ENCODE results near the gene RBFOX2.
"Not testable (repeated sequence)": the region's sequence is repeated elsewhere in the genome, so short reads cannot be mapped to it uniquely, and the experiment has no call there.

RBFOX2 gene

DNA sequence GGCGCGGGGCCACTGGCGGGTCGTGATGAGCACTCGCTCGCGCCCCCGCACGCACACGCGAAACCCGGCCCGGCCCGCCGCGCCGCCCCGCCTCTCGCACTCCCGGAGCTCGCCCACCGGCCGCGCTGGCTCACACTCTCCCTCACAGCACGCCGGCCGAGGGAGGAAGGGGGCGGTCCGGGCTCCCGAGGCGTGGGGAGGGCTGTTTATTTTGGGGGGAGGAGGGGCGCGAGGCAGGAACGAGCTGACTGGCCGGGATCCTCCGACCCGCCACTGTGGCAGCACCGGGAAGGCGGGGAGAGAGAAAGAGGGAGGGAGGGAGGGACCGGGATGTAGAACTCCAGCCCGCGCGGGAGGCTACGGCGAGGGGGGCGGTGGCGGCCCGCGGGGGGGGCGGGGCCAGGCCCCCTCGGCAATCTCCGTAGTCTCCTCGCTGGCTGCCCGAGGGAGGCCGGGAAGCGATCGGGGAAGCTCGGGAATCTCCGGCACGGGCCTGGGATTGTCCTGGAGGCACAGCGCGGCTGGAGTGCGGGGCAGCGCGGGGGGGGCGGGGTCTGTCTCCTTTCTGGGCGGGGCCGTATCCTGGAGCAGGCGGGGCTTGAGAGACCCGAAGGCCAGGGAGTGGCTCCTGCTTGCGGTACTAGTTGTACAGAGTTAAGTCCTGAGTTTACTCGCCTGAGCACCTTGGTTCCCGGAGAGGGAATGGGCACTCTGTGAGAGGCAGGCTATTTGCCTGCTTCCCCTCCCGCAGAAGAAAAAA is at the start of gene RBFOX2:
TSS of gene RBFOX2 (minus strand) at position 179 of the 760 bp plus-strand sequence. CDS start 399 bp downstream, outside the sequence.
- FAIRE-seq, result no peak

GRCh38 chr22:36077271-36077670 is 48.6 kb upstream of the RBFOX2 start:
- FAIRE-seq, result no peak

GRCh38 chr22:36075724-36076123 is 47.1 kb upstream of the RBFOX2 start:
- no peak for FAIRE-seq

DNA sequence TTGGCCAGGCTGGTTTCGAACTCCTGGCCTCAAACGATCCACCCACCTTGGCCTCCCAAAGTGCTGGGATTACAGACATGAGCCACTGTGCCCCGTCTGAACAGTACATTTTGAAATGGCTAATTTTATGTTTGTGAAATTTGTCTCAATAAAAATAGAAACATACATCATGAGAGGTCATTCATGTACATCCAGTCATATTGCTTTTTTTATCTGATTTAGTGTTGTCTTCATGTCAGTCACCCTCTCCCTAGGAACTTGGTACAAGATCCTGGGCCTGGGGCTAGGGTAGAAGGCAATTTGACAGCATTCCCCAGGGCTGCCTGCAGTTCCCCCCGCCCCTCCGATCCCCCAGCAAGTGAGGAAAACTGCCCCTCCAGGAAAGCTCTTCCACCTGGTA is 46.6 kb upstream of the RBFOX2 start:
- no peak for FAIRE-seq

GRCh38 chr22:36073476-36073875 is 44.9 kb upstream of the RBFOX2 start:
- no peak for FAIRE-seq

DNA sequence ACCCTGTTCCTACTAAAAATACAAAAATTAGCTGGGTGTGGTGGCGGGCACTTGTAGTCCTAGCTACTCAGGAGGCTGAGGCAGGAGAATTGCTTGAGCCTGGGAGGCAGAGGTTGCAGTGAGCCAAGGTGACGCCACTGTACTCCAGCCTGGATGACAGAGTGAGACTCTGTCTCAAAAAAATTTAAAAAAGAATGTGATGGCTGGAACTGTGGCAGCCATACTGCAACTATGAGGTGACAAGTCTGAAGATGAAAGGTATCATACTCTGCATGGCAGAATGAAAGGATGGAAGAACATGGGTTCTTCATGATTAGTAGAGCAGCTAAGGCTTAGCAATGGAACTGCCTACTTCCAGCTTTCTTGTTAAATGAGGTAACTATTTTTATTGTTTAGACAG is 42.0 kb upstream of the RBFOX2 start:
- not testable (repeated sequence) for FAIRE-seq

GRCh38 chr22:36069368-36069767 is 40.7 kb upstream of the RBFOX2 start:
- no peak for FAIRE-seq

DNA sequence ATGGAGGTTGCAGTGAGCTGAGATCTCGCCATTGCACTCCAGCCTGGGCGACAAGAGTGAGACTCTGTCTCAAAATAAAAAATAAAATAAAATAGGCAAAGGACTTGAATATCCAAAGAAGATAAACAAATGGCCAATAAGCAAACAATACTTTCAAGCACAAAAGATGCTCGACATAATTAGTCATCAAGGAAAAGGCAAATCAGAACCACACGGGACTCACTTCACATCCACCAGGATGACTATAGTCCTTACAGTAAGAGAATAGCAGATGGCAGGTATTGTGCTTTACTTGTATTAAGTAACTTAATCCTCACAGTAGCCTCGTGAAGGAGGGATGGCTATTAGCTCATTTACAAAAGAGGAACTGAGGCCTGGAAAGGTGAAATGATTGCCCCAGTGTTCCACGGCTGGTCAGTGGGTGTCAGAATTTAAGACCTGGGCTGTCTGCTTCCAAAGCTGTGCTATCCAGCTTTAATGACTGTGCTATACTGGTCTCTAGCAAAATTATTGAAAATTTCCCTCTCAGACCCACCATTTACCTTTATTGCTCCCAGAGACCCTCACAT is 40.2 kb upstream of the RBFOX2 start:
- FAIRE-seq, result no peak

DNA sequence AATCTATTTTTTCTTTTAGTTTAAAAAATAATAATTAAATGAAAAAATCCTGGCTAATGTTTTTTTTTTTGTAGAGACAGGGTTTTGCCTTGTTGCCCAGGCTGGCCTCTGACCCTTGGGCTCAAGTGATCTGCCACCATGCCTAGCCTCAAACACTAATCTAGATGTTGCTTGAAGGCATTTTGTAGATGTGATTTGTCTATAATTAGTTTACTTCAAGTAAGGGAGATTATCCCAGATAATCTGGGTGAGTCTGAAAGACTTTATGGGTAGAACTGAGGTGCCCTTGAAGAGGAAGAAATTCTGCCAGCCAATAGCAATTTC is 38.6 kb upstream of the RBFOX2 start:
- no peak for FAIRE-seq

GRCh38 chr22:36065775-36066544 is 37.3 kb upstream of the RBFOX2 start:
- no peak for FAIRE-seq

- FAIRE-seq, result no peak
These were observed 36.8 kb upstream of the RBFOX2 start for GRCh38 chr22:36065462-36065774.

- FAIRE-seq, result no peak
These were observed 35.7 kb upstream of the RBFOX2 start for GRCh38 chr22:36064358-36064757.

DNA sequence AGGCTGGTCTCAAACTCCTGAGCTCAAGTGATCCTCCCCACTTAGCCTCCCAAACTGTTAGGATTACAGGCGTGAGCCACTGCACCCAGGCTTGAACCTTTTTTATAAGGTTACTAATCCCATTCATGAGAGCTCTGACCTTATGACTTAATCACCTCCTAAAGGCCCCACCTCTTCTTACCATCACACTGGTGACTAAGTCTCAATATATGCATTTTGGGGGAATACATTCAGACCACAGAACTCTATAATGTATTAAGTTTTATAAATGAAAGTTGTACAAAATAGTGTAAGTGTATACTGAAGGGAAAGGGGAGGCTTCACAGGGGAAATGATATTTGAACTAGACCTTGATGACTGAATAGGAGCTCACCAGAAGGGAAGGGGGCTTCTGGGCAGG is 28.4 kb upstream of the RBFOX2 start:
- FAIRE-seq, result no peak

DNA sequence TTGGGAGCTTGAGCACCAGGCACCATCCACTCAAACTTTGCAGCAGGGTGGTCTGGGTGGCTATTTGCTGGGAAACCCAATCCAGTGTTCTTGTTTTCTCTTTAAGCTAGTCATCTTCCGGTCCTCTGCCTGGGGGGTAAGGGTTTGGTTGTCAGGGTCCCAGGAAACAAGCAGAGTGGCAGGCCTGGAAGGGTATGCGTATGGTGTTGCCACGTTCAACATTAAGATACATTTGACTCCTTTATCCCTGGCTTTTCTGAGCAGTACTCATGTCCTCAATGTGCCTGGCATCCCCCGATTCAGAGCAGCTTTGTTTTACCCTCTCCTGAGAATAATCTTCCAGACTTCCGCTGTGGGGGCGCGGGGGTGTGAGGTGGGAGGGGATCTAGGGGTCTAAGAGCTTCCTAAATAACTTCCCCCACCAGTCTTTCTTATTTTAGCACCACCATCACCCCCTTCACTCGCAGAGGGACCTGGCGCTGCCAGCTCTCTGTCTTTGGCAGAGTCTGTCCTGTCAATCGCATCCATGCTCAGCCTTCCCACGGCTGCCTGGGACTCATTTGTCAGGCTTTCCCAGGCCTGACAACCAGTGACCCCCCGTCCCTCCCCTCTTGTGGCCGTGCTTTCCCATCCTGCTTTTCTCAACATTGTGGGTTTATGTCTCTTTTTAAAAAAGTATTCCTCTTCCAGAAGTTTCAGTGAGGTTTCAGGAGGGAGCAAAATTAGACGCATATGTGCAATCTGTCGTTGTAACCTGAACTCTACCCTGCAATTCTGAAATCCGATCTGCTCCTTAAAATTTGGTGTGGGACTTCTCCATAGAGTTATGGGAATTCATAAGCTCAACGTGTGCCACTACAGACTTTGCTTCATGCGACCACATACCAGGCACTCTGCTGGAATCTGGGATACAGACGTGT is 27.0 kb upstream of the RBFOX2 start:
- FAIRE-seq, result no peak

- not testable (repeated sequence) for FAIRE-seq
These were observed 25.8 kb upstream of the RBFOX2 start for GRCh38 chr22:36054446-36054845.

DNA sequence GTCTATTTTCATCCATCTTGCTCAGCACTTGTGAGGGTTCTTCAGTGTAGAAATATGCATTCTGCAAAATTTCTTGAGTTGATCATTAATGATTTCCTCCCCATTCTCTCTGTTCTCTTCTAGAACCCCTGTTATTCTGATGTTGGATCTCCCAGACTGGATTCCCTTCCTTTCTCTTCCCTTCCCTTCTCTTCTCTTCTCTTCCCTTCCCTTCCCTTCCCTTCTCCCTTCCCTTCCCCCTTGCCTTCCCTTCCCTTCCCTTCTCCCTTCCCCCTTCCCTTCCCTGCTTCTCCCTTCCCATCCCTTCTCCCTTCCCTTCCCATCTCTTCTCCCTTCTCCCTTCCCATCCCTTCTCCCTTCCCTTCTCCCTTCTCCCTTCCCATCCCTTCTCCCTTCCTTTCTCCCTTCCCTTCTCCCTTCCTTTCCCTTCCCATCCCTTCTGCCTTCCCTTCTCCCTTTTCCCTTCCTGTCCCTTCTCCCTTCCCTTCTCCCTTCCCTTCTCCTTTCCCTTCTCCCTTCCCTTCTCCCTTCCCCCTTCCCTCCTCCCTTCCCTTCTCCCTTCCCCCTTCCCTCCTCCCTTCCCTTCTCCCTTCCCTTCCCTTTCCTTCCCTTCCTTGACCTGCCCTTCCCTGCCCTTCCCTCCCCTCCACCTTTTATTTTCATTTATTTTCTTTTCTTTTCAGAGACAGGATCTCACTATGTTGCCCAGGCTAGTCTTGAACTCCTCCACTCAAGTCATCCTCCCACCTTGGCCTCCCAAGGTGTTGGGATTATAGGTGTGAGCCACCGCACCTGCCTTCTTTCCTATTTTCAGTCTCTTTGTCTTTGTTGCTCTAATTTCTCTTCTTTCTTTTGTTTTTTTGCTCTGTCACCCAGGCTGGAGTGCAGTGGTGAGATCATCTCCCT is 24.9 kb upstream of the RBFOX2 start:
- no peak for FAIRE-seq

- FAIRE-seq, result no peak
These were observed 23.9 kb upstream of the RBFOX2 start for GRCh38 chr22:36052505-36052941.

GRCh38 chr22:36049678-36049997 is 21.0 kb upstream of the RBFOX2 start:
- FAIRE-seq, result no peak

GRCh38 chr22:36048911-36049677 is 20.5 kb upstream of the RBFOX2 start:
- FAIRE-seq, result no peak

DNA sequence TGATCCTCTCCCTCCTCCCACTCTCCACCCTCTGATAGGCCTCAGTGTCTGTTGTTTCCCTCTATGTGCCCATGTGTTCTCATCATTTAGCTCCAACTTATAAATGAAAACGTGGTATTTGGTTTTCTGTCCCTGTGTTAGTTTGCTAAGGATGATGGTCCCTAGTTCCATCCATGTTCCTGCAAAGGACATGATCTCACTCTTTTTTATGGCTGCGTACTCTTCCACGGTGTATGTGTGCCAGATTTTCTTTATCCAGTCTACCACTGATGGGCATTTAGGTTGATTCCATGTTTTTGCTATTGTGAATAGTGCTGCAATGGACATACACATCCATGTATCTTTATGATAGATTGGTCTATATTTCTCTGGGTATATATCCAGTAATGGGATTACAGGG is 15.9 kb upstream of the RBFOX2 start:
- FAIRE-seq, result not testable (repeated sequence)

- FAIRE-seq, result no peak
These were observed 13.6 kb upstream of the RBFOX2 start for GRCh38 chr22:36042240-36042639.

All from islet of Langerhans (tissue), 1 donor.